GM10248 (cell line): ENCODE data around the gene MTR.

Experiments
- CTCF ChIA-PET: fragments of 300-600 bp; sonication (Branson Sonifier 250); formaldehyde crosslinking; extraction: SDS; loops from one replicate; lab custom pipeline; 2021; ENCODE audit warnings: antibody characterized with exemption; lab: Yijun Ruan, JAX
- POLR2A ChIA-PET: fragments of 350-650 bp; sonication (Branson Sonifier 250); formaldehyde crosslinking; extraction: SDS; loops from one replicate; lab custom pipeline; 2020; ENCODE audit warnings: antibody characterized with exemption; lab: Yijun Ruan, JAX
- DNase-seq: peaks from one replicate; pipeline ENCODE4 v3.0.0; 2012; ENCODE audit errors: extremely low spot score
- CTCF ChIP-seq: IDR thresholded peaks from 2 replicates; pipeline ENCODE4 v1.5.1; 2012; ENCODE audit warnings: mild to moderate bottlenecking, low read depth; ENCODE audit errors: extremely low read depth, missing control alignments, control extremely low read depth

The MTR gene

GRCh38 chr1:236751935-236752334, 43.2 kb upstream of the MTR start:
- no peak for TF ChIP-seq CTCF
- ChIA-PET POLR2A (no interaction called here), CTCF (interaction anchor here (5.0 kb wide), 1 partner anchor 8 kb away, joined by 33 read pairs; no protein-coding TSS in a partner anchor)
- no peak for DNase-seq

GRCh38 chr1:236753516-236753915, 41.6 kb upstream of the MTR start:
- DNase-seq = no peak
- TF ChIP-seq CTCF = no peak
- ChIA-PET CTCF (interaction anchor here (1.0 to 2.1 kb wide), 3 partner anchors 9 to 633 kb away, joined by 3 to 5 read pairs (median 4); no protein-coding TSS in a partner anchor), POLR2A (no interaction called here)

GRCh38 chr1:236753964-236754363, 41.1 kb upstream of the MTR start:
- no peak for TF ChIP-seq CTCF
- ChIA-PET POLR2A (no interaction called here), CTCF (interaction anchor here (1.0 to 2.1 kb wide), 3 partner anchors 9 to 632 kb away, joined by 3 to 5 read pairs (median 4); no protein-coding TSS in a partner anchor)
- DNase-seq = no peak

GRCh38 chr1:236754525-236755210, 40.4 kb upstream of the MTR start:
- TF ChIP-seq CTCF = no peak
- CTCF ChIA-PET = interaction anchor here (1.5 to 2.1 kb wide), 2 partner anchors 10 to 14 kb away, joined by 4 to 5 read pairs; no protein-coding TSS in a partner anchor
- POLR2A ChIA-PET = no interaction called here
- no peak for DNase-seq

- CTCF ChIA-PET = interaction anchor here (0.9 to 4.3 kb wide), 3 partner anchors 11 to 804 kb away, joined by 3 to 40 read pairs (median 37); no protein-coding TSS in a partner anchor
Measured at GRCh38 chr1:236757640-236758039, 37.5 kb upstream of the MTR start.

More at GRCh38 chr1:236757640-236758039, 37.5 kb upstream of the MTR start:
- POLR2A ChIA-PET = no interaction called here
- TF ChIP-seq CTCF = no peak
- no peak for DNase-seq
